PC-3 (cell line): ENCODE measurements around the gene ARHGAP28.

Experiments used
- CTCF ChIP-seq: fragments of 300-600 bp; sonication (generic); conservative IDR thresholded peaks from 2 replicates; pipeline ENCODE4 v1.5.1; 2017; ENCODE audit warnings: antibody characterized with exemption, low read depth, mild to moderate bottlenecking, low read length
- EZH2phosphoT487 ChIP-seq: fragments of 300-600 bp; sonication (generic); IDR thresholded peaks from 2 replicates; pipeline ENCODE4 v1.6.1; 2018; ENCODE audit warnings: mild to moderate bottlenecking, antibody characterized with exemption, low read length, borderline replicate concordance

GRCh38 chr18:6877288-6877687, 147.8 kb downstream of the ARHGAP28 start:
- TF ChIP-seq CTCF (no peak), EZH2phosphoT487 (no peak)
